Right atrium auricular region (tissue), 2 donors: ENCODE data around the gene TMEM185B. TPM values are rescaled to one million over a fixed set of nuclear protein-coding genes. Genes with fewer than 3 reads are reported as not detected.

Experiments used
- DNase-seq: peaks from one replicate; pipeline ENCODE4 v3.0.0-alpha.2; 2019; ENCODE audit warnings: low spot score
- H3K27ac ChIP-seq, 2 donors: fragments of 200-600 bp; sonication (generic); 1 replicate in 1 of 2; 2 replicates in 1 of 2; pipeline ENCODE4 v1.5.1; 2016 to 2019
- H3K27me3 ChIP-seq, 2 donors: fragments of 200-600 bp; sonication (generic); one replicate each; pipeline versions ENCODE4 v1.5.1 to v1.6.0; 2017 to 2019
- H3K36me3 ChIP-seq: fragments of 200-600 bp; sonication (generic); one replicate; pipeline ENCODE4 v1.5.1; 2016
- H3K4me1 ChIP-seq, 2 donors: fragments of 200-600 bp; sonication (generic); one replicate each; pipeline versions ENCODE4 v1.5.1 to v1.6.0; 2017 to 2019
- H3K4me3 ChIP-seq, 2 donors: fragments of 200-600 bp; sonication (generic); 1 replicate in 1 of 2; 2 replicates in 1 of 2; pipeline ENCODE4 v1.5.1; 2017 to 2019; ENCODE audit warnings: mild to moderate bottlenecking in 1 of 2, moderate library complexity in 1 of 2
- H3K9me3 ChIP-seq, 2 donors: fragments of 200-600 bp; sonication (generic); one replicate each; pipeline ENCODE4 v1.5.1; 2019
- total RNA-seq, 2 donors: library from RNA; depleted of rRNA; stranded (reverse); fragments of >200 nt; gene quantifications; one replicate each; pipeline ENCODE4 v1.1.0, GENCODE V29; 2016
- TF ChIP-seq, protein P1 (sequence below), 2 donors: fragments of 200-600 bp; sonication (generic); IDR thresholded peaks; one replicate each; pipeline ENCODE4 v1.5.1; 2019; ENCODE audit warnings: antibody characterized with exemption in 2 of 2

TMEM185B gene
- total RNA-seq, 2 donors from 2014 or later: 31.8 to 33.2 TPM

DNA sequence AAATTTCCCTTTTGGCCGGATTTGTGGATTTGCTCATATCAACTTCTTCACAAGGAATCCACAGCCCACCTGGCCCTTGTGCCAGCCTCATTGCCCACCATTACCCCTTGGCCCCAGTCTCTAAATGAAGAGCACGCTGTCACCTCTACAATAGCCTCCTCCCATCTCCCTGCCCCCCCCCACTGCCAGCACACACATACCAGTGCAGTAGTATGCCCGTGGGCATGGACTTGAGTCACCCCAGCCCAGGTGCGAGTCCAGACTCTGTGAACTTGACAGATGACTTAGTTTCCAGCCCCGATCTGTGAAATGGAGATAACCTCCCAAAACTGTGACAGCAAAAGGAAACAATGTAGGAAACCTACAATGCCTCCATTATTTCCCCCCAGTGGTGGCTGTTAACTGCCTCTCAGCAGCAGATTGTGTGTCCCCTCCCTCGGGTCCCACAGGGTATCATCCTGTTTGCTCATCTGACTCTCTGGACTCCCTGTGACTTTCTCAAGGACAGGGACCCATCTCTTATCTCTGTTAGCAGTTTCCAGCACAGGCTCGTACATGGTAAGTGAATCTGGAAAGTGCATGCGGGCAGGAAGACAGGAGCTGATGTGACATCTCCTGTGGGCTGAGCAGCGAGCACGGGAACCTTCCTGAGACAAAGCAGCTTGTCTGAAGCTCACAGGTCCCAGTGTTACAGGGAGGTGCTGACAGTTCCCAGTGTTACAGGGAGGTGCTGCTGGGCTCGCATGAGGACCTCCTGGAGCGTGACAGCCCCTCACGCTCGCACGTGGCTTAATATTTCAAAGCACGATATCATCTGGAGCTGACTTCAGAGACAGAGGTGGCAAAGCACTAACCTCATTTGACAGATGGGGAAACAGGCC, 4.2 kb upstream of the TMEM185B start:
- H3K4me3 ChIP-seq: no peak overlapping the region
- no peaks in the 10 kb centered on the region for H3K36me3 ChIP-seq
- no peak for DNase-seq
- H3K9me3 ChIP-seq: peaks cover 0 to 4% of the 10 kb centered on the region in 2 donors
- H3K4me1 ChIP-seq: peaks cover 0 to 13% of the 10 kb centered on the region in 2 donors
- TF ChIP-seq, protein P1, sequence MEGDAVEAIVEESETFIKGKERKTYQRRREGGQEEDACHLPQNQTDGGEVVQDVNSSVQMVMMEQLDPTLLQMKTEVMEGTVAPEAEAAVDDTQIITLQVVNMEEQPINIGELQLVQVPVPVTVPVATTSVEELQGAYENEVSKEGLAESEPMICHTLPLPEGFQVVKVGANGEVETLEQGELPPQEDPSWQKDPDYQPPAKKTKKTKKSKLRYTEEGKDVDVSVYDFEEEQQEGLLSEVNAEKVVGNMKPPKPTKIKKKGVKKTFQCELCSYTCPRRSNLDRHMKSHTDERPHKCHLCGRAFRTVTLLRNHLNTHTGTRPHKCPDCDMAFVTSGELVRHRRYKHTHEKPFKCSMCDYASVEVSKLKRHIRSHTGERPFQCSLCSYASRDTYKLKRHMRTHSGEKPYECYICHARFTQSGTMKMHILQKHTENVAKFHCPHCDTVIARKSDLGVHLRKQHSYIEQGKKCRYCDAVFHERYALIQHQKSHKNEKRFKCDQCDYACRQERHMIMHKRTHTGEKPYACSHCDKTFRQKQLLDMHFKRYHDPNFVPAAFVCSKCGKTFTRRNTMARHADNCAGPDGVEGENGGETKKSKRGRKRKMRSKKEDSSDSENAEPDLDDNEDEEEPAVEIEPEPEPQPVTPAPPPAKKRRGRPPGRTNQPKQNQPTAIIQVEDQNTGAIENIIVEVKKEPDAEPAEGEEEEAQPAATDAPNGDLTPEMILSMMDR (IDR thresholded peaks at IDR 0.05): no peak
- H3K27ac ChIP-seq: no peak overlapping the region
- H3K27me3 ChIP-seq: no peaks in the 10 kb centered on the region

DNA sequence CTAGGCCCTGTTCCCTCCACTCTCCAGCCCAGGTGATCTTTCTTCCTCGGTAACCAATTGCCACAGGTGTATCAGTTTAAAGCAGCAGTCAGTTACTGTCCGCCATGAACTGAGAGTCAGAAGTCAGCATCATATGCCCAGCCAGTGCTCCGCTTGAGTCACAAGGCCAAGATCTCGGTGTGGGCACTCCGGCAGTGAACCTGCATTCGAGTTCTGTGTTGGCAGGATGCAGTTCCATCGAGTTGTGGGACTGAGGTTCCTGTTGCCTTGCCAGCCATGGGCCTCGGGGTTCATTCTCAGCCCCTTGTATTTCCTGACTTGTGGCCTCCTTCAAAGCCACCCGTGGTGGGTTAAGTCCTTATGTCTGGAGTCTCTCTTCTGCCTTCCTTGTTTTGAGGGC, 3.1 kb upstream of the TMEM185B start:
- H3K4me1 ChIP-seq: peaks cover 0 to 23% of the 10 kb centered on the region in 2 donors
- H3K9me3 ChIP-seq: peaks cover 0 to 5% of the 10 kb centered on the region in 2 donors
- no peak overlapping the region for H3K4me3 ChIP-seq
- DNase-seq: no peak
- H3K27me3 ChIP-seq: no peaks in the 10 kb centered on the region
- TF ChIP-seq, protein P1 (IDR thresholded peaks at IDR 0.05): no peak
- no peak overlapping the region for H3K27ac ChIP-seq
- no peaks in the 10 kb centered on the region for H3K36me3 ChIP-seq

DNA sequence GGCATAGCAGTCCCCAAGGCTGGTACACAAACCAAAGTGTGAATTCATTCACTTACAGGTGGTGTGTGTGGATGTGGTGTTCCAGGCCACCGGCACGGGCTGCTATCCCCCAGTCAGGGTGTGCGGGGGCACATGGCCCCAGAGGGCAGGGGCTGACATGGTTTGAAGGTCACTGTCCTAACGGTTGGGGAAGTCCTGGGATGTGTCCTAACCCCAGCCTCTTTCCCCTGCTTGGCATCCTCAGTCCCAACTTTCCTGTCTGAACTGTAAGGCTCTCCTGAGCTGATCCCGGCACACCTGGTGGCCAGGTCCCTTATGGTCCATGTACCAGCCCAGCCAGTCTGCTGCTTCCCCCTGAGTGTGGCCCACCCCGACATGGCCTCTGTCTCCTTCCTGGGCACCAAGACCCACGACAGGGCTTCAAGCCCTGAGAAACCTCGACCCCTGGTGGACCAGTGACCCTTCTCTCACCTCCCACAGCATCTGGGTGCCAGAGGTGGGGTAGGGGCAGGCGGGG, 2.4 kb upstream of the TMEM185B start:
- H3K27me3 ChIP-seq: no peaks in the 10 kb centered on the region
- no peak for DNase-seq
- no peak overlapping the region for H3K4me3 ChIP-seq
- no peak overlapping the region for H3K27ac ChIP-seq
- peaks cover 0 to 5% of the 10 kb centered on the region in 2 donors for H3K9me3 ChIP-seq
- TF ChIP-seq, protein P1 (IDR thresholded peaks at IDR 0.05): no peak
- peaks cover 0 to 29% of the 10 kb centered on the region in 2 donors for H3K4me1 ChIP-seq
- no peaks in the 10 kb centered on the region for H3K36me3 ChIP-seq

DNA sequence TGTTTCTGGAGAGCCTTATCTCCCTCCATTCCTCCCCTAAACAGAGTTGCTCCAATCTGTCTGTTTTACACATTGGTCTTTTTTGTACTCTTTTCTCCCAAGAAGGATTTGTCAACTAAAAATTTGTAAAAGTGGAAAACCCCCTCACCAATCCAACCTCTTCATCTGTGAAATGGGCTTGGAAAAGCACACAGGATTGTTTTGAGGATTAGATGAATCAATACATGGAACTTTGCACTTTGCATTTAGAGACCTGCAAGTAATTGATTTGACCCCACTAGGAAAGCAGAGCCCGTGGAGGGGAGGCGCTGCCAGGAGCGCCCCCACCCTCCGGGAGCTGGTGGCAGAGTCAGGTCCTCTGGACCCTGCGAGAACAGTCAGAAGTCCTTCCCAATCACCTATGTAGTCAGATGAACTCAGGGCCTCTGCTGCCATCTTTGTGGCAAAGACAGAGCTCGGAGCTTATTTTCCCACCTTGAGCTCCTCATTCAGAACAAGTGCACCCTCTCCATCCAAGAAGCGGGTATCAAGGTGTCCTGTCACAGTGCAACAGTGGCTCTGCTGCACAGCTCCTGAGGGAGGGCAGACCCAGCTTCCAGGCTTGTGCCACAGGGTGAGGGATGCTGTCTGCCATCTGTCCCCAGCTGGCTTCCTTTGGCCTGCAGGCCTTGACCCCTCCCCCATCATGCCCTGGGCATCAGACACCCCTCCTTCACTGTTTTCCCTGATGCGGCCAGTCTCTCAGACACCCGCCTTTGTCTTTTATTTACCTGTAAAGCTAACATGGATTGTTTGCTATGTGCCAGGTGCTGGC, 1.7 kb upstream of the TMEM185B start:
- no peaks in the 10 kb centered on the region for H3K36me3 ChIP-seq
- H3K4me1 ChIP-seq: peaks cover 0 to 32% of the 10 kb centered on the region in 2 donors
- TF ChIP-seq, protein P1 (IDR thresholded peaks at IDR 0.05): no peak
- no peaks in the 10 kb centered on the region for H3K27me3 ChIP-seq
- no peak overlapping the region for H3K4me3 ChIP-seq
- peaks cover 0 to 5% of the 10 kb centered on the region in 2 donors for H3K9me3 ChIP-seq
- no peak for DNase-seq
- H3K27ac ChIP-seq: no peak overlapping the region

DNA sequence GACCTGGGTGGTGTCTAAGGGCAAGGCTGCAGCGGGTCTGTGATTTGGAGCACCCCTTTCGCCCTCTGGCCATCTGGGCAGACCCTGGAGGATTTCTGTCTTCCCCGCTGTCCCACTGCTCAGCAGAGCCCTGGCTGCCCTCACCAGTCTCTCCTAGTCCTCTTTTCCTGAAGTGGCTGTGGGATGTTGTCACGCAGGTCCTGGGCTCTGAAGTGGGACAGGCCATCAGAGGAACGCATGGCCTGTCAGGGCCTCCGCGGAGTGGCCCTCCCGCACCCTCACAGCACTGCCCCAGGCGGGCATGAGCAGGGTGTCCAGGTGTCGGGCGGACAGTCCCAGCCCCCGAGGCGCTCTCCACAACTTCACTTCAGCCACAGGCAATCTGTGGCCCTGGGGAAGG, 1.1 kb upstream of the TMEM185B start:
- no peak for DNase-seq
- TF ChIP-seq, protein P1 (IDR thresholded peaks at IDR 0.05): no peak
- peaks cover 0 to 5% of the 10 kb centered on the region in 2 donors for H3K9me3 ChIP-seq
- H3K4me1 ChIP-seq: peaks cover 0 to 32% of the 10 kb centered on the region in 2 donors
- no peaks in the 10 kb centered on the region for H3K36me3 ChIP-seq
- no peak overlapping the region for H3K4me3 ChIP-seq
- H3K27ac ChIP-seq: peak overlapping the region in 1 of 2 donors; percentile 89
- H3K27me3 ChIP-seq: no peaks in the 10 kb centered on the region
